GM18517 (cell line): ENCODE results near the gene PFKFB4.

Experiments used
- ATAC-seq: cut with Tn5 transposase; IDR thresholded peaks from one replicate; pipeline ENCODE4 v1.9.1; 2021; ENCODE audit warnings: mild to moderate bottlenecking, moderate library complexity; ENCODE audit not compliant: unreplicated experiment

Gene PFKFB4

DNA sequence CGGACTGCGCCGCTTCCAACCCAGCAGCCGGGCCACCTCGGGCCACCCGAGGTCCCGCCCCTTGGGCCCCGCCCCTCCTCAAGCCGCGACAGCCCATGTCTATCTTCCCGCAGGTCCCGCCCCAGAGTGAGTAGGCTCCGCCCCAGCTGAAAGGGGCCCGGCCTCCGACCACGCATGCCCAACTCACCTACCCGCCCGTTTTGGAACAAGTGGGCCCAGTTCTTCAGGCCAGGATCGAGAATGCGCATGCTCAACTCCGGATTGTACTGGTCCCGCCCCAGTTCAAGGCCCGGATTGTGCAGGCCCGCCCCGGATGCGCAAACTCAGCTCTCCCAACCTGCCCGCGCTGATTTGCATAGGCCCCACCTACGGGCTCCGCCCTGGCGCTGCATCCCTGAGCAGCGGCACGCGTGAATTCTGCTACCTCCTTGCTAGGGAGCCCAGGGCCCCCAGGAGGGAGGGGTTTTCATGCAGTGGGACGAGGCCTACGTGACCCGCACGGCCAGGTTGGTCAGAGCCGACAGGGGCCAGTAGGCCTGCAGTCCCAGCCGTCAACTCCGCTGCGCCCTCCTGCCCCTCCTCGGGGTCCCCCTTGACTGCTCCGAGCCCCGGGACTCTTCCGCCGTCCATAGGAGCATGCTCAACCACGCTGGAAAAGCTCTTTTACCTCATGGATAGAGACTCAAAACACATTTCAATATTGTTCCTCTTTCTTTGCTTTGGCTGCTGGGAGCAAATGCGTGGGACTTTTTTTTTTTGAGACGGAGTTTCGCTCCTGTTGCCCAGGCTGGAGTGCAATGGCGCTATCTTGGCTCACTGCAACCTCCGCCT lies at the start of gene PFKFB4:
TSS of gene PFKFB4 (minus strand) at position 8 of the 831 bp plus-strand sequence. CDS start 26 bp downstream, outside the sequence.
- peak; percentile 87 for ATAC-seq

DNA sequence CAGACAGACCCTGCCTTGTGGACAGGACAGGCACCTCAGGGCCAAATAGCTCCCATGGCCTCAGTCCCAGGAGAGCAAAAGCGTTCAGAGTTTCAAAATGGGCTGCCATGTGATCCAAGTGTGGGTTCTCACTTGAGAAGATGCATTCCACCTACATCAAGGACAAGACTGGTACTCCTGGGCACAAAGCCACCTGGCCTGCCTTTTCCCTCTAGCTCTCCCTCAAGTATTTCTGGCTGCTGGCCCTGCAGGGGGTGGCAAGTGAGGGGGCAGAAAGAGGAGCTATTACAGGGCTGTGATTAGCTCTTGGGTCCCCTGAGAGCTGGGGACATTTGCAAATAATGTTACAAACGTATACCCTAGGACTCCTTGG lies 45.0 kb upstream of the PFKFB4 start:
- no peak for ATAC-seq

DNA sequence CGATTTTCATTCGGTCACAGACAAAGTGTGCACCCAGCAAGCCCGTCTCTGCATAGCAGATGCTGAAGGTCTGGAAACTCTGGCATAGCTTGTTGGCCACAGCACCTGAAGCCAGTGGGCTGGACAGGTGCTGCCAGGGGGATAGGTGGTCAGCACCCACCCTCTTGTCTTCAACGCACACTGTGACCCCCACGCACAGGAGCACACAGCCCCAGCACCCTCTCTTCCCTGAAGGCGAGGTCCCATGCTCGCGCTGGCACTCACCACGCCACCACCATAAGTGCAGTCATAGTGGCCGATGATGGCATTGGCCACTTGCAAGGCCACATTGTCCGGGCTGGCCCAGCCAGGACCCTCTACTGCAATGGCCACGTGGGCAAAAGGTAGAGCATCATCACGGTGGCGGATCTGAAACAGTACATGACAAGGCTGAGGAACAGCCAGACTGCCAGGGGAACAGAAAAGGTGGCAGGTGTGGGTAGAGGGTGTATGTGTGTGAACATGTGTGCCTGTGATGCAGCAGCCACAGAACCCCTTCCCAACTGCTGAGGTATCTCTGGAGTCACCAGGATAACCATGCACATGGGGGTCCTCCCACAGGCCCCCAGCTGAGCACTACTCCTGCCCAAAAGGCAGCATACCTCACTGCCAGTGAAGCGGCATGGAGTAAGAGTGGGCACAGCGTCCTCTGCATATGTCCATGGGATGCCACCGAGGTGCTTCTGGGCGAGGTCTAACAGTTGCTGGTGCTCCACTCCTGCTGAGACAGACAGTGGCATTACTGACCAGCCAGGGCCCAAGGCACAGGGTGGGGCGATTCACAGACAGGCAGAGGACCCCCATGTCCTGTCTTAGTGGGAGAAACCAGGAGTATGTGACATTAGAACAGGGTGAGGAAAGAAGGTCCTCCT lies 44.4 kb upstream of the PFKFB4 start:
- ATAC-seq, result no peak

DNA sequence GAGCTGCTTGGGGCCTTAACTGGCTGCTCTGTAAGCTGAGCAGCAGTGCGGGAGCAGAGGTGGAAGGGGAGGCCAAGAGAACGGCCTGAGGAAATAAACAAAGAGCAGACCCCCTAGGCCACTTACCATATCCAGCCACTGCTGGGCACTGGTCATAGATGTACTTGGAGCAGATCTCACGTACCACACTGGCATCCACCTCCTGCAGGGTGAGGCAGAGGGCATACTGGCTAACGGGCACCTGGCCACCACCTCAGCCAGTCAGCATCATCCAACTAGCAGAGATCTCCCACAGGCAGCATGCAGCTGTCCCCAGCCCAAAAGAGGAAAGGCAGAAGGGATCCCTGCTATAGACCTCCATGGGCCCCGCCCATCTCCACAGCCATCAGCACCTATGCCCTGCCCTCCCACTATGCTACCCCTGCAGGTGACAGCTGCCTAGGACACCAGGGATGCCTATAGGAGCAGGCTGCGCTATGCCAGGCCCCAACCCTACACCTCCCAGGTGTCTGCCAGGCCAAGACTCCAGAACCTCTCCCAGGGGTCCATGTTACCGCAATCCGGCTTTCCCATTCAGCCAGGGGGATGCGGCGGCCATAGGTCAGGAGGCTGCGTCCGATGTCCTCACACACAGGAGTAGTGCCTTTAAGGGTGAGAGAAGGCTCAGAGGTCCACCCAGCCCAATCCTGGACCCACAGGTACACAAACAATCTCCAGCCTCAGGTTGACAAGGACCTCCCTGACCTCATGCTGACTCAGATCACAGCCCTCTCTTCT lies 43.1 kb upstream of the PFKFB4 start:
- no peak for ATAC-seq

DNA sequence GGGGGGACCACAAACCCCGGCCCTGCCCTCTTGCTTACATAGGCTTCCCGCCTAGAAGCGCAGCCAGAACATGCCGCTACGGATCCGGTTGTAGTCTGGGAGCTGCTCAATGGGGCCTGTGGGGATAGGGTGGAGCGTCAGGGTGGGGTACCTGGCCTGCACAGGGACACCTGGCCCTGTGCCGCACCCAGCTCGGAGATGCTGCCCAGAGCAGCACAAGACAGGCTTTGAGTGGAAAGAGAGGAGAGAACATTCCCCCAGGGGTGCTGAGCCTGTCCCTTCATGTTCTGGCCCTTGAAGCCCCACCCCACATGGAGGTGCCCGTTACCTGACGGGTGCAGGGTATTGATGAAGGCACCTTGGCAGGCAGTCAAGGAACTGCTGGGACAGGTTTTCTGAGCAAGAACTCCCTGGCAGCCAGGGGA lies 42.5 kb upstream of the PFKFB4 start:
- no peak for ATAC-seq

DNA sequence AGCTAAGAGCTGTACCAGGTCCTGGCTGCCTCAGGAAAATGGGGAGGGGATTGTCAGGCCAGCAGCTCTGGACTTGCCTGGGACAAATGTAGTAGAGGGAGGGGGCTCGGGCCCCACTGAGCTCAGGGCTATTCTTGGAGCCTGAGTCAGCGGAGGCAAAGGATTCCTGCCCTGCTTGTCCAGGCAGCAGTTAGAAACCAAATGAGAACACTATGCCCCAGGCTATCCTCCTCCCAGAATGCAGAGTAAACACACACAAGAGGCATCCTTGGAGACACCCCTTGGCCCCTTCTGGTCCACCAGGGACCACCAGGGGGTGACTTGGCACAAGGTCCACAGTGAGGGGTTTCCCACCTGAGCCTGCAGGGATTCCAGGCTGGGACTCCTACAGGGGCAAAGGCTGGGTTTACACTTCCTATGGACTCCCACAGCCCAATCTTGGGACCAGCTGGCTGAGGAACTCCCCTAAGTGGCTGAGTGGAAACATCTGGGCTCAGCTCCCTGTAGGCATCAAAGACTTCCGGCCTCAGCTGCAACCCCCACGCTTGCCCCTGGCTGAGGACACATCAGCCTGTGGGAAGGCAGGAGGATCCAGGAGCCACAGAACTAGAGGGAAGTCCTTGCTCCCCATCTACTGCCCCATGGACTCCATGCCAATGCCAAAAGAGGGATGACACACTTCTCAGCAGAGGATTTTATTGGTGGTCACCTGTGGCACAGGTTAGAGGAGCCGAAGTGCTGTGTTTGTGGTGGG lies 41.9 kb upstream of the PFKFB4 start:
- ATAC-seq, result no peak

DNA sequence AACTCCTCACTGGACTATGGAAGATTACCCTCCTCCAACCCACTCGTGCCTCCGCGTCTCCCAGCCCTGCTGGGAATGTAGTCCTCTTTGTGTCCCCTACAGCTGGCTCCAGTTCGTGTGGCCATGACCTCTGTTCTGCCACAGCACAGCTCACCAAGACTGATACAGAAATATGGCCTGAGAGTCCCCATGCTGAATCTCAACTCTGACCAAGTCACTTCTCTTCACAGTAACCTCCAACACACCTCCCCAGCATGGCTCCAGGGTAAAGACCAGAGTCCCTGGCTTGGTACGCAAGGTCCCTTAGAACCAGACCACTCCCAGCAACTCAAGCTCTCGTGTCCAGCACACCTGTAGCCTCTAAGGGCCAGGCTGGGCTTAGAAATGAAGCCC lies 40.8 kb upstream of the PFKFB4 start:
- ATAC-seq, result no peak

DNA sequence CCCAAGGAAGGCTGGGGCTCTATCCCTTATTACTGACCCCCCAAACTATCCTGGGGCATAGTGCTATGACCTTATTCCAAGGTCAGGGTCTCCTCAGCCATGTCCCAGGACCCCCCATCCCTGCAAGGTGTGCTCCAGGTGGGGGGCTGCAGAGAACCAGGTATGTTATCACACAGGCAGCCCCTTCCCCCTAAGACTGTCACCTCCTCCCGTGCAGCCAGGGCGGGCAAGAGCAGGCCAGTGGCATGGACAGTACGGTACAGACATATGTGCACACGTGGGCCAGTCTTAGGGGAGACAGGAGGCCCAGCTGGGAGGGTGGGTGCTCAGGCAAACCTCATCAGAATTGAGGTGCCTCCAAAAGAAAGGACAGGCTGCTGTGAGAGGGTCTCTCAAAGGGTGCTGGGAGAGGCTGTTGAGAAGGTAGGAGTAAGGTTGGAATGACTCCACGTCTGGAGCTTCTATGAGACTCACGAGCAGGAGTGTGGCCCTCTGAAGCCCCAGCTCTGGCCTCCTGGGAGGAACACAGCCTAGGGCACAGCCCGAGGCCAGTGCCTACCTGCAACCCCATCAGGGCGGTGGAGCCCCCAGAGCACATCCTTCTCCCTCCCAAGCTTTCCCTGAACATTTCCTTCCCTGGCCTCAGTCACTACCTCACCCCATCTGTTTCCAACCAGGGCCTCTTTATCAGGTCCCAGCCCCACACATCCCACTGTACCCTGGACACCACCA lies 40.2 kb upstream of the PFKFB4 start:
- no peak for ATAC-seq

DNA sequence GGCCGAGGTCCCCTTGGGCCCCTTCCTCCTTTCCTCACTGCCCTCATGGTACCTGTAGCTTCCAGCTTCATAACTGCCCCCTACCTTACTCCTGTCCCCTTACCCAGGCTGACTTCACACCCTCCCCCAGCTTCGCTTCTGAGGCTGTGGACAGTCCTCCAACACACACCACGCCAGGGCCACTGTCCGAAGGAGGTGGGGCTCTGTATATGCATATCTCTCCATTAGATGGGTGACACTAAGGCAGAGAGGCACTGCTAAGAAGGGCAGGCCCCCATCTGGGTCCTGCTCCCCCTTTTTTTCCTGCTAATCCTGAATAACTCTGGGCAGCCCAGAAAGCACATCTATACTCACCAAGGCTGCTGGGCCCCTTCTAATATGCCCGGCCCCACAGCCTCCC lies 39.6 kb upstream of the PFKFB4 start:
- ATAC-seq, result no peak

DNA sequence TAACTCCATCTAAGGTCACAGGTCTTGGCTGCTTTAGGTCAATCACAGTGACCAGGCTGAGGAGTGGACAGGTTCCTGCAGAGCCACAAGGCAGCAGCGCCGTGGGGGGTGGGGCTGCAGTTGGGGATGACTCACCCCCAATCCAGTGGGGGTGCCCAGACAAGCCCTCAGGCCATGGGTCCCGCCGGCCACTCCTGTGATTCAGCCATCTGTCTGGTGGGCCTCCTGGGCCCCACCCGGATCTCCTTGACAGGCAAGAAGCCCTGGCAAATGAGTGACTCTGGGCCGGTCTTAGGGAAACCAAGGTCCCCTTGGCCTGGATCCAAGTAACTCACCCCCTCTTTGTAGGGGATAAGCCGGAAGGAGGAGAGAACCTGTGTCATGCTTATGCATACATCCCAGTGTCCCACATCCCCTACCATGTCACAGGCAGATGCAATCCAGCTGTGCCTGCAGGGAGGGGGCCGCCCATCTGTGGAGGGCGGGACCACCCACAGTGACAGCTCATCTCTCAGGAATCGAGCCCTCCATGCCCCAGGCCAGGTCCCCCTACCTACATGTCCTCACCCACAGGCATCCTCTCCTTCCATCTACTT lies 39.0 kb upstream of the PFKFB4 start:
- ATAC-seq, result no peak

DNA sequence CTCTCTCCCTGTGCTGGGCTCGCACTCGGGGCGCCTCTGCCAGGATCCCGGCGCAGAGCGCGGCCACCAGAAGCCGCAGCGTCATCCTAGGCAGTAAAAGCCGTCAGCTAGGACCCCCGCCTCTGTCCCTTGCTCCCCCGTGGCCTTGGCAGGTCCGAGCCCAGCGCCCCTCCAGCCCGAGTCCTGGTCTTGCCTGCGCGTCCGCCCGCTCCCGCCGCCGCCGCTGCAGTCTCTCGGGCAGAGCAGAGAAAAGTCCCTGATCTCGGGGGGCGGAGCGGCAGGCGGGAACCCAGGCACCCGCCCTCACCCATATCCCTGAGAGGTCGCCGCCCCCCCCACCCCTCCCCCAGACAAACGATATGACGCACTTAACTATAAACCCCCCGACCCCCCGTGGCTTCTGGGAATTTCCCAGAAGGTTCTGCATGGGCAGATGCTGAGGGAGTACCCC lies 38.5 kb upstream of the PFKFB4 start, which contains the start of gene COL7A1:
TSS of gene COL7A1 (minus strand) at position 255 of the 451 bp plus-strand sequence. CDS start at position 85, 170 bp downstream.
- no peak for ATAC-seq

DNA sequence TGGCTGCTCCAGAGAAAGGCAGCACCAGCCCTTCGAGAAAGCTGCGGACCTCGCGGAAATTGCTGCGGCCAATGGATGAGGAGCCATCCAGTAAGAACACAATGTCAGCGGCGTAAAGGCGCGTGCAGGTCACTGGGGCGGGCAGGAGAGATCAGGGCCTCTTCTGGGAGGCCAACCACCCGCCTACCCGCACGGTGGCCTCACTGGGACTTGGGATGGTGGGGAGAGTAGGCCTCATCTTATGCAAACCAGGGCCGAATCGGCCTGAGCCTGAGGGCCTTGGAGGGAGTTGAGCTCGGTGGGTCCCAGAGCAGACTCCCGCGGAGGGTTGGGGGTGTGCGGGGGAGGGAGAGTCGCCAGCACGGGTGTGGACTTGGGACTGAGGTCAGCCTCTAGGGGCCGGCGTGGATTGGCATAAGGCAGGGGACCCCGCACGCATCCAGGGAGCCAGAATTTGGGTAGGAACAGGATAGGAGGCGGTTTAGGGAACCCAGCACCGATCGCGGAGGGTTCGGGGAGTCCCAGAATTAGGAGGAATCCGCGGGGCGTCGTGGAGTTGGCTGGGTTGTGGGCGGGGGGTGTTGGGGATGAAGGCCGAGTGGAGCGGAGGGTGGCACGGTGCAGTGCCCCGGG lies 37.9 kb upstream of the PFKFB4 start:
- no peak for ATAC-seq

DNA sequence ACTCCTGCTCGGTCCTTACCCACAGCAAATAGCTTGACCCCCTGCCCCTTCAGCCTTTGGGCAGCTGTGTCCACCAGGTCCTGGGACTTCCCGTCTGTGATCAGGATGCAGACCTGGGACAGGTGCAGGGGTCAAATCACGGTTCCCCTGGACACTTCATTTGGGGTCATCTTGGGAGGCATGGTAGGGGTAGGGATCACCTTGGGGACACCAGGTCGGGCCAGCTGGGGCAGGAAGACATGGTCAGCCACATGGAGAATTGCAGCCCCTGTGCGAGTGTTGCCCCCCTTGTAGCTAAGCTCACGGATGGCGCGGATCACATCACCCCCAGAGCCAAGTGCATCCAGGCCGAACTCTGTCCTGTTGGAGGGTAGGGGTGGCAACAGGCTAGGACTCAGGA lies 36.7 kb upstream of the PFKFB4 start:
- ATAC-seq, result no peak

DNA sequence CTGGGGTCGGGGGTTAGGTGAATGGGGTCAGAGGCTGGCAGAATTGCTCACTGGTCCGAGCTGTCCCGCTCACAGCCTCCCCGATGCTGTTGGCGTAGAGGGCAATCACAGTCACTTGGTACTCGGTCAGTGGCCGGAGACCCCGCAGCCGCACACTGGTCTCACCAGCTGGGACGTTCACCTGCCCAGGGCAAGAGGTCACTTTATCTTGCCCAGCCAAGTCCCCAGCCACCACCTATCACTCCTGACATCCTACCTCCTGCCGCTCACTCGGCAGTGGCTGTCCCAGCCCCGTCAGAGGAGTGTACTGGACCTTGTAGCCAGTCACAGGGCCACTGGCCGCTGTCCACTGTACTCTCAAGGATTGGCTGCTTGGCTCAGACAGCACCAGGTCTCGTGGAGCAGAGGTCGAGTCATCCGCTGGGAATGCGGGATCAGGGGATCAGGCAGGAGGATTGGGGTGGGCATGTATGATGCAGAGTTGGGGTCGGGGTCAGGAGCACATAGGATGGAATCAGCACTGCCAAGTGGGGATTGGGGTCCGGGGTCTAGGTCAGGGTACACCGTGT lies 36.0 kb upstream of the PFKFB4 start:
- no peak for ATAC-seq

DNA sequence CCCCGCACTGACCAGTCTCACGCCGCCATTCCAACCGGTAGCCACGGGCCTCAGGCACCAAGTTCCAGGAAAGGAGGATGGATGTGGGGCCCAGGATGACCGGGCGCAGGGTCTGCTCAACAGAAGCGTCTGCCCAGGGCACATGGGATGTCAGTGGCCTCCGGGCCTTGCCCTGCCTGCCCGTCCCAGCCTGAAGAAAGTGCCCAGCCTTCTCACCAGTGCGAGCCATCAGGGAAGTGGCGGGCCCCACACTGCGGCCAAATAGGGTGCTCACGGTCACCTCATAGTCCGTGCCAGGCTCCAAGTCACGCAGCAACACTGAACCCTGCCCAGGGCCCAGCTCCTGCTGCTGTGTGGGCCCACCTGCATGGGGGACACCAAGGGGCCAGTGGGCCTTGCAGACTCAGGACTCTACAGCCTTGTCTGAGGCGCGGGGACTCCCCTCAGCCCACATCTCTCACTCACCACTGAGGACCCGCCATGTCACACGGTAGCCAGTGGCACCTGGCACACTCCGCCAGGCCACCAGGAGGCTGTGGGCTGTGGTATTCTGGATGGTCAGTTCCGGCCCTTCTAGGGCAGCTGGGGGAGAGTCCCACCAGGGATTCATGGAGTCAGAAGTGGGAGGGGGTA lies 35.4 kb upstream of the PFKFB4 start:
- ATAC-seq, result no peak

DNA sequence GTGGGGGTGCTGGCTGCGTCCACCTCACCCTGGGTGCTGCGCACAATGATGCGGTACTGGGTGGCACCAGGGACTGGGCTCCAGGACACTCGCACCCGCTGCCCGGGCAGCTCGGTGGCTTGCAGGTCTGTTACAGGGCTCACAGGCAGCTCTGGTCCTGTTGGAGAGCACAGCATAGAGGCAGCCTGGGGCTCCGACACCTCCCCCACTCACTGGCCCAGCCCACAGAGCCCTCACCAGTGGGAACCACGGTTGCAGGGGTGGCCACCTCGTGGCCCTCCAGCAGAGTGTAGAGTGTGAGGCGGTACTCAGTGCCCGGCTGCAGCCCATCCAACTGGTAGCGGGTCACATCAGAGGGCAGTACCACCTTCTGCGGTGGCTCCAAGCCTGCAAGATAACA lies 34.8 kb upstream of the PFKFB4 start:
- no peak for ATAC-seq

DNA sequence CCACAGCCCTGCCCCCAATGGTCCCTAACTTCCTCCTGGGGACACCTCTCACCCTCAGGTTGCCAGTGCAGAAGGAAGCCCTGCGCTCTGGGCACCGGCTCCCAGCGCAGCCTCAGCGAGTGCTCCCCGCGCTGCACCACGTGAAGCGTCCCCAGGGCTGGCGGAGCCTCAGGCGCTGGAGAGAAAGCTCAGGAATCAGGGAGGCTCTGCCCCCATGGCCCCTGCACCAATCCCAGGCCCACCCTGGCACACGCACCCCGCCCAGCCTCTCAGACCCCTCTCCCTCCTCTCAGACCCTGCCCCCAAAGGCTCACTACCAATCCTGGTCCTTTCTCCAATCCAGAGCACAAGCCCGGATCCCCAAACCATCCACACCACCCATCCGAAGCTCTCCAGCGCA lies 31.6 kb upstream of the PFKFB4 start:
- no peak for ATAC-seq

DNA sequence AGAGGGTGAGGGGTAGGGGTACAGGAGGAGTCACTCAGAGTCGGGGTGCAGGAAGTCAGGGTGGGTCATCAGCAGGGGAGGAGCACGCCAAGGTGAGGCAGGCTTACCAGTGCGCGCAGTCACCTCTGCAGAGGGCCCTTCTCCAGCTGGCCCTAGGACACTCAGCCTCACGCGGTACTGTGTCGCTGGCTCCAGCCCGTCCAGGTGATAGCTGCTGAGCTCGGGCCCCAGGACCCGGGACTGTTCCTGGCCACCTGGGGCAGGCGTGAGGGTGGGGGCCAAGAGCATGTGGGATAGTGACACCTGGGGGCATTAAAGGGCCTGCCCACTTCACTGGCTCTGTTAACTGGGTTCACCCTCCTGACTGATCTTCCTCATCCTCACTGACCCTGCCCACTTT lies 31.1 kb upstream of the PFKFB4 start:
- no peak for ATAC-seq
